MM.1S (cell line): ENCODE results near the gene ATOH8.

ENCODE experiments used
- DNase-seq: peaks from one replicate; pipeline ENCODE4 v3.0.0-alpha.2; 2015
- H2AFZ ChIP-seq: fragments of 300-600 bp; sonication (generic); 2 replicates; pipeline ENCODE4 v1.6.0; 2016; ENCODE audit warnings: antibody characterized with exemption, low read length
- H3F3A ChIP-seq: fragments of 300-600 bp; sonication (generic); 2 replicates; pipeline ENCODE4 v1.6.1; 2016; ENCODE audit warnings: mild to moderate bottlenecking, antibody characterized with exemption, low read length, moderate library complexity, mixed read lengths; ENCODE audit not compliant: insufficient read depth
- H3K27ac ChIP-seq: fragments of 300-600 bp; sonication (generic); 2 replicates; pipeline ENCODE4 v1.5.1; 2016; ENCODE audit warnings: mild to moderate bottlenecking, low read length
- H3K27me3 ChIP-seq: fragments of 300-600 bp; sonication (generic); replicated peaks from 2 replicates; pipeline ENCODE4 v1.6.0; 2016; ENCODE audit warnings: low read length; ENCODE audit not compliant: insufficient read depth
- H3K36me3 ChIP-seq: fragments of 300-600 bp; sonication (generic); replicated peaks from 2 replicates; pipeline ENCODE4 v1.6.1; 2016; ENCODE audit warnings: mild to moderate bottlenecking, low read length, mixed read lengths; ENCODE audit not compliant: insufficient read depth
- H3K4me1 ChIP-seq: fragments of 300-600 bp; sonication (generic); 2 replicates; pipeline ENCODE4 v1.6.1; 2016; ENCODE audit warnings: low read length, mixed read lengths
- H3K4me2 ChIP-seq: fragments of 300-600 bp; sonication (generic); 2 replicates; pipeline ENCODE4 v1.6.0; 2016; ENCODE audit warnings: low read depth, low read length
- H3K4me3 ChIP-seq: fragments of 300-600 bp; sonication (generic); 2 replicates; pipeline ENCODE4 v1.5.1; 2016; ENCODE audit warnings: low read length, mixed read lengths
- H3K79me2 ChIP-seq: fragments of 300-600 bp; sonication (generic); 2 replicates; pipeline ENCODE4 v1.6.1; 2016; ENCODE audit warnings: mixed run types, low read length, mixed read lengths
- H3K9ac ChIP-seq: fragments of 300-600 bp; sonication (generic); 2 replicates; pipeline ENCODE4 v1.6.1; 2016; ENCODE audit warnings: low read length, mixed read lengths
- H3K9me2 ChIP-seq: fragments of 300-600 bp; sonication (generic); replicated peaks from 2 replicates; pipeline ENCODE4 v1.6.1; 2016; ENCODE audit warnings: mild to moderate bottlenecking, low read length, mixed read lengths; ENCODE audit not compliant: insufficient read depth
- H3K9me3 ChIP-seq: fragments of 300-600 bp; sonication (generic); replicated peaks from 2 replicates; pipeline ENCODE4 v1.6.1; 2016; ENCODE audit warnings: mild to moderate bottlenecking, low read length, mixed read lengths; ENCODE audit not compliant: insufficient read depth
- H4K20me1 ChIP-seq: fragments of 300-600 bp; sonication (generic); 2 replicates; pipeline ENCODE4 v1.6.1; 2016; ENCODE audit warnings: mild to moderate bottlenecking, low read length, moderate library complexity, mixed read lengths; ENCODE audit not compliant: insufficient read depth
- EZH2 ChIP-seq: fragments of 300-600 bp; sonication (generic); optimal IDR thresholded peaks from 2 replicates; pipeline ENCODE3; 2017; ENCODE audit warnings: low read depth, mild to moderate bottlenecking, antibody characterized with exemption, low read length, mixed read lengths
- EZH2phosphoT487 ChIP-seq: fragments of 300-600 bp; sonication (generic); IDR thresholded peaks from 2 replicates; pipeline ENCODE4 v1.6.1; 2018; ENCODE audit warnings: antibody characterized with exemption, low read length
- TF ChIP-seq, protein P1 (sequence below): fragments of 300-600 bp; sonication (generic); IDR thresholded peaks from 2 replicates; pipeline ENCODE4 v1.5.1; 2016; ENCODE audit warnings: antibody characterized with exemption, low read length, mixed read lengths

The ATOH8 gene

DNA sequence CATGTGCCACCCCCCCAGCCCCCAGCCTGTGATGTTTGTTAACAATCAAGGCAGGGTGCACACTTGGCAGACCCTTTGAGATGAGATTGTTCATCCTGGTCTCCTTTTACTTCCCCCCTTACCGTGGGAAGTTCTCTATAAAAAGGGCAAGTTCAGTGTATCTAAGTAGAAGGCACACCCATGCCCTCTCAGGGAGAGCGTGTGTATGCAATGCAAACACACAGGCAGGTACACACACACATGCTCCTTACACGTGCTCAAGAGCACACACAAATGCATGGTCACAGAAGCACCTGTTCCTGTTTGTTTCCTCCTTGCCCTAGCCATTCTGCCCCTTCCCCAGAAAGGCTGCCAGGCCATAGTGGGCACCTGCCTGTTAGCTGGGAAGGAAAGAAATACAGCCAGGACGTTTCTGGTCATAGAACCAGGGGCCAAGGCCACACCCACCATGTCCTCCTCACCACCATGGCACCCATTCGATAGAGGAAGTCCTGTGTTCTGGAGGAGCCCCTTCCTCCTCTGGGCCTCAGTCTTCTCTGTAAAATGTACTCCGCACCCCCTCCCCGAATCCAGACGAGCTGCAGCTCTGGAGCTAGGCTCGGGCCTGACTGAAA is 3.1 kb downstream of the ATOH8 start:
- TF ChIP-seq, protein P1, sequence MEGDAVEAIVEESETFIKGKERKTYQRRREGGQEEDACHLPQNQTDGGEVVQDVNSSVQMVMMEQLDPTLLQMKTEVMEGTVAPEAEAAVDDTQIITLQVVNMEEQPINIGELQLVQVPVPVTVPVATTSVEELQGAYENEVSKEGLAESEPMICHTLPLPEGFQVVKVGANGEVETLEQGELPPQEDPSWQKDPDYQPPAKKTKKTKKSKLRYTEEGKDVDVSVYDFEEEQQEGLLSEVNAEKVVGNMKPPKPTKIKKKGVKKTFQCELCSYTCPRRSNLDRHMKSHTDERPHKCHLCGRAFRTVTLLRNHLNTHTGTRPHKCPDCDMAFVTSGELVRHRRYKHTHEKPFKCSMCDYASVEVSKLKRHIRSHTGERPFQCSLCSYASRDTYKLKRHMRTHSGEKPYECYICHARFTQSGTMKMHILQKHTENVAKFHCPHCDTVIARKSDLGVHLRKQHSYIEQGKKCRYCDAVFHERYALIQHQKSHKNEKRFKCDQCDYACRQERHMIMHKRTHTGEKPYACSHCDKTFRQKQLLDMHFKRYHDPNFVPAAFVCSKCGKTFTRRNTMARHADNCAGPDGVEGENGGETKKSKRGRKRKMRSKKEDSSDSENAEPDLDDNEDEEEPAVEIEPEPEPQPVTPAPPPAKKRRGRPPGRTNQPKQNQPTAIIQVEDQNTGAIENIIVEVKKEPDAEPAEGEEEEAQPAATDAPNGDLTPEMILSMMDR = no peak
- no peak for TF ChIP-seq EZH2phosphoT487
- TF ChIP-seq EZH2 = no peak
- Histone ChIP-seq H3K4me3 (no peak overlapping the region), H2AFZ (no peak overlapping the region), H3K36me3 (no peaks in the 10 kb centered on the region), H3K9me3 (no peaks in the 10 kb centered on the region), H3K9me2 (no peaks in the 10 kb centered on the region), H3K79me2 (no peaks in the 10 kb centered on the region), H3K4me2 (no peak overlapping the region), H3K9ac (no peak overlapping the region), H3K27me3 (peaks cover 36% of the 10 kb centered on the region), H3K27ac (no peak overlapping the region), H3K4me1 (no peaks in the 10 kb centered on the region), H4K20me1 (no peaks in the 10 kb centered on the region), H3F3A (no peaks in the 10 kb centered on the region)
- no peak for DNase-seq

DNA sequence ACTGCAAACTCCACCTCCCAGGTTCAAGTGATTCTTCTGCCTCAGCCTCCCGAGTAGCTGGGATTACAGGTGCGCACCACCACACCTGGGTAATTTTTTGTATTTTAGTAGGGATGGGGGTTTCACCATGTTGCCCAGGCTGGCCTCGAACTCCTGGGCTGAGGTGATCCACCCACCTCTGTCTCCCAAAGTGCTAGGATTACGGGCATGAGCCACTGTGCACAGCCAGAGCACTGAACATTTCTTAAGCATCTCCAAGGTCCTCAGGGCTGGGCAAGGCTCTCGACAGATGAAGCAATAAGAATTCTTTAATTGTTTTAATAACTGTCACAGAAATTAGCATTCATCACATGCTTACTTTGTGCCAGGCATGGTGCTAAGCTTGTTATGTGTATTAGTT is 4.1 kb downstream of the ATOH8 start:
- TF ChIP-seq, protein P1 = no peak
- no peak for TF ChIP-seq EZH2
- TF ChIP-seq EZH2phosphoT487 = no peak
- no peaks in the 10 kb centered on the region for H3K79me2 ChIP-seq
- H3K9me3 ChIP-seq = no peaks in the 10 kb centered on the region
- no peak overlapping the region for H3K4me2 ChIP-seq
- no peaks in the 10 kb centered on the region for H4K20me1 ChIP-seq
- no peaks in the 10 kb centered on the region for H3K36me3 ChIP-seq
- no peak overlapping the region for H3K9ac ChIP-seq
- H2AFZ ChIP-seq = no peak overlapping the region
- peaks cover 30% of the 10 kb centered on the region for H3K27me3 ChIP-seq
- no peak overlapping the region for H3K27ac ChIP-seq
- H3K9me2 ChIP-seq = no peaks in the 10 kb centered on the region
- no peaks in the 10 kb centered on the region for H3F3A ChIP-seq
- no peak overlapping the region for H3K4me3 ChIP-seq
- H3K4me1 ChIP-seq = no peaks in the 10 kb centered on the region
- no peak for DNase-seq

DNA sequence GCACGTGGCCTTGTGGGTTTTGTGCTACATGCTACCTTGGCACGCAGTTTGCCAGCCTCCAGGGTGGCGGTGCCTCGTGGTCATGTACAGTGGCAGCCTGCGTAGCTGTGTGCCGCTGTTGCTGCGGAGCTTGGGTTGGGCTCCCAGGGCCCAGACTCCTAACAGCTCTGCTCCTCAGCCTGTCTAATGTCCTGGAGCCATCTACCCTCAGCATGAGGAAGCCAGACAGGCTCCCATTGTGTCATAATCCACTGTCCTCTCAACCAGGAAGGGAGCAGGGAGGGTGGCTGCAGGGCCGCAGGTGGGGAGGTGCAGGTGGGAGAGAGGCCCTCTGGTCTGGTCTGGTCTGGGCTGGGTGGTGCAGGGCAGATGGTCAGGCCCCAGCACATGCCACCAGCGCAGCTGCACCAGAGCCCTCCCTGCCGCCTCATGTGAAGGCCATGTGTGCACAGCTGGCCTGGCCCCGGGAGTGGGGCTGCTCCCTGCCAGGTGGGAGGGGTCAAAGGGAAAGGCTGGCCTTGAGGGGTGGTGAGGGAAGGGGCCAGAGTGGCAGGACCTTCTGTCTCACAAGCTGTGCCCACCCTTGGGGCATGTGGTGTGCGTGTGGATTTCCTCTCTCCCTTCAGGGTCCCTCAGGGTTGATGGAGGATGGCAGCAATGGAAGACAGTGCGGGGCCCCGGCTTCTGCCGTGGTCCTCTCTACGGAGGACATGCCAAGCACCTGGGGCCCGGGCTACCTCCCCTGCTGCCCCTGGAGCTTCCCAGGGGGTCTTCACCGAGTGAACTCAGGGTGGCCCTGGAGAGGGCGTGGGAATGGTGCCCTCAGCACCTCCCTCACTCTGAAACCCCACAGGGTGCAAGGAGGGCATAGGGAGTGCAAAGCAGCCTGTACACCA is 4.8 kb downstream of the ATOH8 start:
- no peaks in the 10 kb centered on the region for H3K79me2 ChIP-seq
- H3K4me2 ChIP-seq = no peak overlapping the region
- DNase-seq = no peak
- H4K20me1 ChIP-seq = no peaks in the 10 kb centered on the region
- H3K9ac ChIP-seq = no peak overlapping the region
- H3K9me2 ChIP-seq = no peaks in the 10 kb centered on the region
- H3K36me3 ChIP-seq = no peaks in the 10 kb centered on the region
- no peak overlapping the region for H2AFZ ChIP-seq
- H3K4me3 ChIP-seq = no peak overlapping the region
- H3K27ac ChIP-seq = no peak overlapping the region
- no peaks in the 10 kb centered on the region for H3K4me1 ChIP-seq
- no peaks in the 10 kb centered on the region for H3K9me3 ChIP-seq
- peaks cover 22% of the 10 kb centered on the region for H3K27me3 ChIP-seq
- no peak for TF ChIP-seq EZH2phosphoT487
- TF ChIP-seq, protein P1 = no peak
- no peak for TF ChIP-seq EZH2
- no peaks in the 10 kb centered on the region for H3F3A ChIP-seq
